ENCODE data around the gene ABCA12.

GRCh38 chr2:215034154-215034553 lies 104.3 kb downstream of the ABCA12 start:
- TF ChIP-seq CTCF (IDR thresholded peaks at IDR 0.05) (no peak), POLR2A (IDR thresholded peaks at IDR 0.05) (no peak), POLR2AphosphoS5 (IDR thresholded peaks at IDR 0.05; ENCODE audit: insufficient read depth in 1 of 2, low read depth in 1 of 2) (no peak)

Measured in vagina (tissue), 2 donors.